Activated naive CD4-positive, alpha-beta T cell treated with anti-CD3 and anti-CD28 coated beads, Interleukin-2, amount 10 ng/mL, durations not matched to agents 7 days and 5 days (primary cell): Measurements from ENCODE around the gene TTLL10.
A peak's percentile ranks its signal among the peaks of the same experiment; 100 is the strongest.

Experiments
- CTCF ChIA-PET: fragments of 350-600 bp; sonication (Branson Sonifier 250); formaldehyde crosslinking; loops from one replicate; lab custom pipeline; 2021; ENCODE audit warnings: antibody characterized with exemption; lab: Charles Lee
- DNase-seq: peaks from one replicate; pipeline ENCODE4 v3.0.0-alpha.2; 2020
- H3K27ac Mint-ChIP-seq: one replicate; pipeline ENCODE4 v1.8.0; 2021; ENCODE audit warnings: mild to moderate bottlenecking, moderate library complexity, mixed read lengths
- H3K27me3 Mint-ChIP-seq: one replicate; pipeline ENCODE4 v1.8.0; 2021; ENCODE audit warnings: mild to moderate bottlenecking, mixed read lengths
- H3K36me3 Mint-ChIP-seq: one replicate; pipeline ENCODE4 v1.8.0; 2021; ENCODE audit warnings: mixed read lengths
- H3K4me1 Mint-ChIP-seq: one replicate; pipeline ENCODE4 v1.8.0; 2021; ENCODE audit warnings: mixed read lengths
- H3K4me3 Mint-ChIP-seq: one replicate; pipeline ENCODE4 v1.8.0; 2021; ENCODE audit warnings: mild to moderate bottlenecking, moderate library complexity, mixed read lengths
- H3K9me3 Mint-ChIP-seq: one replicate; pipeline ENCODE4 v1.8.0; 2021; ENCODE audit warnings: mixed read lengths

TTLL10 gene

GRCh38 chr1:1225913-1226312 is 52.2 kb downstream of the TTLL10 start:
- Mint-ChIP-seq H3K36me3 (peaks cover 49% of the 10 kb centered on the region), H3K4me1 (peaks cover 18% of the 10 kb centered on the region), H3K4me3 (no peak overlapping the region), H3K9me3 (no peaks in the 10 kb centered on the region), H3K27me3 (no peaks in the 10 kb centered on the region), H3K27ac (no peak overlapping the region)
- CTCF ChIA-PET = interaction anchor here (0.6 kb wide), 1 partner anchor 103 kb away, joined by 3 read pairs; no protein-coding TSS in a partner anchor
- DNase-seq = no peak

DNA sequence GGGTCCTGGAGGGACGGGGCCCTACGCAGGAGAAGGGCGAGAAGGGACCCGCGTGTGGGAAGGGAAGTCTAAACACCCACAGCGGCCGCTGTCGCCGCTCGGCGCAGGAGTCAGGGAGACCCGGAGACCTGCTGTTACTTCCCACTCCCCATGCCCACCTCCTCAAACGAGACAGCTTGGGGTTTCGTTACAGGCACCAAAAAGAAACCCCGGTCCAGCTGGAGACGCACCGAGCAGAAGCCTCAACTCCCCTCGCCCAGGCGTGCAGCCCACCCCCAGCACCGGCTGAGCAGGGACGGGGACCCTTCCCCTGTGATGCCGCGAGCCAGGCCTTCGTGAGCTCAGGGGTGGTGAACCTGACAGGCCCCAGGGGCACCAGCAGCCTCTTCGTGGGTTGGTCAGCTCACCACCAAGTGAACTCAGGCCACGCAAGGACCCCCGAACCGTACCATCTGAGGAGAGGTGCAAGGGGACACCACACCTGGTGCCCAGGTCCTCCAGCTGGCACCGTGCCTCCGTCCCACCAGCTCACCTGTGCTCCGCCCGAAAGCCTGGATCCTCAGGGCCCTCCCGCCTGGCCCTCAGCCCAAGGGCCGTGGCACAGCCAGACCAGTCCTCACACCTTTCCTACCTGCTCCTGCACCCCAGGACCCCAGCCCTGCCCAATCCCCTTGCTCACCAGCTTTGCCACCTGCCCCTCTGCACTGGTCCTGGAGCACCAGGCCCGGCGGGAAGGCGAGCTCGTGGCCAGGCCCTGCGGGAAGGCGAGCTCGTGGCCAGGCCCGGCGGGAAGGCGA is 53.1 kb downstream of the TTLL10 start:
- Mint-ChIP-seq H3K27me3 (no peaks in the 10 kb centered on the region), H3K9me3 (no peaks in the 10 kb centered on the region), H3K4me3 (no peak overlapping the region), H3K27ac (no peak overlapping the region), H3K36me3 (peaks cover 46% of the 10 kb centered on the region), H3K4me1 (peaks cover 18% of the 10 kb centered on the region)
- CTCF ChIA-PET = interaction anchor here (0.6 kb wide), 1 partner anchor 104 kb away, joined by 3 read pairs; no protein-coding TSS in a partner anchor
- no peak for DNase-seq

DNA sequence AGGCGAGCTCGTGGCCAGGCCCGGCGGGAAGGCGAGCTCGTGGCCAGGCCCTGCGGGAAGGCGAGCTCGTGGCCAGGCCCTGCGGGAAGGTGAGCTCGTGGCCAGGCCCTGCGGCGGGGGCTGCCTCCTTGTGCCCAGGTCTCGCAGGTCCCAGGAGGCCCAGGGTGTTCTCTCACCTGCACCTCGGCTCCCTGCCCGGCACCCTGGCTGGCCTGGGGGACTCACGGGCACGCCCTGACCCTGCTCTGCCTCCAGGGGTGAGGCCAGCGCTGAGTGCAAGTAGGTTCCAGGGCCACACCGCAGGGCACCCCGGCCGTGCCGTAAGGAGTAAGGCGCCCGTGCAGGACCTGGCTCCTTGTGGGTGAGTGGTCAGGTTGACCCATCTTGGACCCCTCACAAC is 53.7 kb downstream of the TTLL10 start:
- DNase-seq = no peak
- peaks cover 18% of the 10 kb centered on the region for H3K4me1 Mint-ChIP-seq
- H3K27ac Mint-ChIP-seq = no peak overlapping the region
- H3K9me3 Mint-ChIP-seq = no peaks in the 10 kb centered on the region
- no peak overlapping the region for H3K4me3 Mint-ChIP-seq
- H3K27me3 Mint-ChIP-seq = no peaks in the 10 kb centered on the region
- H3K36me3 Mint-ChIP-seq = peaks cover 44% of the 10 kb centered on the region
- CTCF ChIA-PET = no interaction called here

- Mint-ChIP-seq H3K4me3 (no peak overlapping the region), H3K4me1 (peaks cover 14% of the 10 kb centered on the region), H3K9me3 (no peaks in the 10 kb centered on the region), H3K27me3 (no peaks in the 10 kb centered on the region), H3K27ac (no peak overlapping the region), H3K36me3 (peaks cover 37% of the 10 kb centered on the region)
- CTCF ChIA-PET = no interaction called here
- DNase-seq = no peak
These were observed 54.5 kb downstream of the TTLL10 start for GRCh38 chr1:1228187-1228586.

- Mint-ChIP-seq H3K4me1 (peaks cover 19% of the 10 kb centered on the region), H3K36me3 (peaks cover 37% of the 10 kb centered on the region), H3K9me3 (no peaks in the 10 kb centered on the region), H3K27ac (no peak overlapping the region), H3K4me3 (no peak overlapping the region), H3K27me3 (no peaks in the 10 kb centered on the region)
- CTCF ChIA-PET = interaction anchor here (1.8 to 3.2 kb wide), 2 partner anchors 107 to 111 kb away, joined by 4 to 38 read pairs; no protein-coding TSS in a partner anchor
- no peak for DNase-seq
These were observed 55.1 kb downstream of the TTLL10 start for GRCh38 chr1:1228596-1229321.

- no peaks in the 10 kb centered on the region for H3K9me3 Mint-ChIP-seq
- CTCF ChIA-PET = interaction anchor here (0.6 to 3.2 kb wide), 3 partner anchors 108 to 228 kb away, joined by 4 to 38 read pairs (median 4); no protein-coding TSS in a partner anchor
- no peak for DNase-seq
- peaks cover 37% of the 10 kb centered on the region for H3K36me3 Mint-ChIP-seq
- H3K27me3 Mint-ChIP-seq = no peaks in the 10 kb centered on the region
- H3K27ac Mint-ChIP-seq = no peak overlapping the region
- H3K4me1 Mint-ChIP-seq = peaks cover 29% of the 10 kb centered on the region
- H3K4me3 Mint-ChIP-seq = peak overlapping the region; percentile 38
These were observed 56.1 kb downstream of the TTLL10 start for GRCh38 chr1:1229770-1230169.

GRCh38 chr1:1230656-1231399 is 57.1 kb downstream of the TTLL10 start:
- H3K9me3 Mint-ChIP-seq = no peaks in the 10 kb centered on the region
- peaks cover 29% of the 10 kb centered on the region for H3K4me1 Mint-ChIP-seq
- peak overlapping the region; percentile 95 for H3K4me3 Mint-ChIP-seq
- peak overlapping the region; percentile 92 for H3K27ac Mint-ChIP-seq
- H3K36me3 Mint-ChIP-seq = peaks cover 30% of the 10 kb centered on the region
- DNase-seq = no peak
- no peaks in the 10 kb centered on the region for H3K27me3 Mint-ChIP-seq
- CTCF ChIA-PET = interaction anchor here (0.6 to 3.2 kb wide), 5 partner anchors 15 to 229 kb away, joined by 3 to 38 read pairs (median 4); no protein-coding TSS in a partner anchor

GRCh38 chr1:1231400-1232207 is 57.9 kb downstream of the TTLL10 start, which contains the start of gene SDF4:
TSS of gene SDF4 (minus strand) at chr1:1232001. CDS start at chr1:1228772, 3,229 bp downstream.
- Mint-ChIP-seq H3K27me3 (no peaks in the 10 kb centered on the region), H3K36me3 (peaks cover 28% of the 10 kb centered on the region), H3K27ac (peak within 1 kb of the TSS; percentile 92)

GRCh38 chr1:1232208-1232795 is 58.6 kb downstream of the TTLL10 start, which contains the start of gene B3GALT6:
TSS of gene B3GALT6 (plus strand) at chr1:1232237. CDS start at chr1:1232279, 42 bp downstream.
- Mint-ChIP-seq H3K27me3 (no peaks in the 10 kb centered on the region), H3K36me3 (peaks cover 28% of the 10 kb centered on the region), H3K9me3 (no peaks in the 10 kb centered on the region), H3K4me1 (peaks cover 29% of the 10 kb centered on the region), H3K27ac (peak within 1 kb of the TSS; percentile 92), H3K4me3 (peak within 1 kb of the TSS; percentile 95)
- no peak for DNase-seq
- CTCF ChIA-PET = no interaction called here

More at GRCh38 chr1:1231400-1232207, 57.9 kb downstream of the TTLL10 start, which contains the start of gene SDF4:
- peak; percentile 98 for DNase-seq
- CTCF ChIA-PET = interaction anchor here (0.6 to 3.2 kb wide), 3 partner anchors 16 to 110 kb away, joined by 3 to 38 read pairs (median 5); no protein-coding TSS in a partner anchor
- Mint-ChIP-seq H3K4me1 (peaks cover 29% of the 10 kb centered on the region), H3K4me3 (peak within 1 kb of the TSS; percentile 95), H3K9me3 (no peaks in the 10 kb centered on the region)

DNA sequence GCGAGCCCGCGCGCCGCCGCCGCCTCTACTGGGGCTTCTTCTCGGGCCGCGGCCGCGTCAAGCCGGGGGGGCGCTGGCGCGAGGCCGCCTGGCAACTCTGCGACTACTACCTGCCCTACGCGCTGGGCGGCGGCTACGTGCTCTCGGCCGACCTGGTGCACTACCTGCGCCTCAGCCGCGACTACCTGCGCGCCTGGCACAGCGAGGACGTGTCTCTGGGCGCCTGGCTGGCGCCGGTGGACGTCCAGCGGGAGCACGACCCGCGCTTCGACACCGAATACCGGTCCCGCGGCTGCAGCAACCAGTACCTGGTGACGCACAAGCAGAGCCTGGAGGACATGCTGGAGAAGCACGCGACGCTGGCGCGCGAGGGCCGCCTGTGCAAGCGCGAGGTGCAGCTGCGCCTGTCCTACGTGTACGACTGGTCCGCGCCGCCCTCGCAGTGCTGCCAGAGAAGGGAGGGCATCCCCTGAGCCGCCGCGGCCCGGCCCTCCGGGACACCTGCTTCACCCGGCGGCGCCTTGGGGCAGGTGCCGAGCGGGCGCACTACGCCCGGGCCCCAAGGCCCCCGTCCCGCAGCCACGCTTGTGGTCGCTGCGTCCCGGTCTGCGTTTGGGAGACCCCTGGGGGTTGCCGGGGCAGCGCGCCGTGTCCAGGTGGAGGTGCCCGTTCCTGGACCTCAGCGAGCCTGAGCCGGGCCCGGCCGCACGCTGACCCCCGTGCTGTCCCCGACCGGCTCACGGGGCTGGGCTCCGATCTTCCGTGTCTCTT is 59.3 kb downstream of the TTLL10 start:
- DNase-seq = no peak
- no peaks in the 10 kb centered on the region for H3K9me3 Mint-ChIP-seq
- peaks cover 28% of the 10 kb centered on the region for H3K36me3 Mint-ChIP-seq
- peak overlapping the region; percentile 6 for H3K27ac Mint-ChIP-seq
- H3K27me3 Mint-ChIP-seq = no peaks in the 10 kb centered on the region
- CTCF ChIA-PET = no interaction called here
- H3K4me1 Mint-ChIP-seq = peaks cover 29% of the 10 kb centered on the region
- peak overlapping the region; percentile 67 for H3K4me3 Mint-ChIP-seq

- CTCF ChIA-PET = no interaction called here
- peaks cover 28% of the 10 kb centered on the region for H3K36me3 Mint-ChIP-seq
- no peaks in the 10 kb centered on the region for H3K27me3 Mint-ChIP-seq
- H3K4me3 Mint-ChIP-seq = peak overlapping the region; percentile 67
- H3K27ac Mint-ChIP-seq = peak overlapping the region; percentile 6
- no peaks in the 10 kb centered on the region for H3K9me3 Mint-ChIP-seq
- DNase-seq = no peak
- peaks cover 29% of the 10 kb centered on the region for H3K4me1 Mint-ChIP-seq
These were observed 59.9 kb downstream of the TTLL10 start for GRCh38 chr1:1233567-1233892.

DNA sequence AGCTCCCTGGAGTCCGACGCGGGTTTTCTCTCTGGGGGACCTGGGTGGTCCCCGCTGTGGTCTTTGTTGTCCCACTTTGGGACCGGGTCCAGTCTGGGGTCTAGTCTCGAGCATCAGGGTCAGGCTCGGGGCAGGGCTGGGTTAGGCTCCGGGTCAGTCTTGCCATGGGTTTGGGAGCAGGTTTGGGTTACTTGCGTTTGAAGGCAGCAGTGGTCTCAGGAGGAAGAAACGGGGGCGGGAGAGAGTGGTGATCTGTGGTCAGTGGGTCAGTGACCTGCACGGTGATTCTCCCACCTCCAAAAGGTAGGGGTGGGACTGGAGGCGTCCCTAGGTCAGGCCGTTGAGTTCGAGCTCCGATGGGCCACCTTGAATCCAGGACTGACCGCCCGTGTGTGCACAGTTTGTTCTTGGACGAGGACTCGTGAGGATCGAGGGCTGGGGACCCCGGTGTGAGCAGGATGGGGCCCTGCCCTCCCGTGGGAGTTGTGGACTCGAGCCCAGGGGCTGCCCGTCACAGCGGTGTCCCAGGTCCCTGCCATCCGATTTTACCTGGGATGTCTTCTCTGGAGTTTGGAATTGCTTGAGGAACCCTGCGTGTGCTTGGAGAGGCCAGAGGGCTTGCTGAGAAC is 60.6 kb downstream of the TTLL10 start:
- H3K9me3 Mint-ChIP-seq = no peaks in the 10 kb centered on the region
- H3K27ac Mint-ChIP-seq = no peak overlapping the region
- H3K4me3 Mint-ChIP-seq = peak overlapping the region; percentile 26
- H3K36me3 Mint-ChIP-seq = peaks cover 23% of the 10 kb centered on the region
- CTCF ChIA-PET = interaction anchor here (1.1 kb wide), 1 partner anchor 19 kb away, joined by 3 read pairs; no protein-coding TSS in a partner anchor
- peaks cover 5% of the 10 kb centered on the region for H3K27me3 Mint-ChIP-seq
- peaks cover 29% of the 10 kb centered on the region for H3K4me1 Mint-ChIP-seq
- no peak for DNase-seq
